Activated effector memory CD4-positive, alpha-beta T cell treated with Interleukin-2 at 50 U/mL for 16 hours (primary cell): ENCODE data around the gene PRL.

ENCODE experiments used
- DNase-seq: peaks from one replicate; pipeline ENCODE4 v3.0.0-alpha.2; 2020

The PRL gene

DNA sequence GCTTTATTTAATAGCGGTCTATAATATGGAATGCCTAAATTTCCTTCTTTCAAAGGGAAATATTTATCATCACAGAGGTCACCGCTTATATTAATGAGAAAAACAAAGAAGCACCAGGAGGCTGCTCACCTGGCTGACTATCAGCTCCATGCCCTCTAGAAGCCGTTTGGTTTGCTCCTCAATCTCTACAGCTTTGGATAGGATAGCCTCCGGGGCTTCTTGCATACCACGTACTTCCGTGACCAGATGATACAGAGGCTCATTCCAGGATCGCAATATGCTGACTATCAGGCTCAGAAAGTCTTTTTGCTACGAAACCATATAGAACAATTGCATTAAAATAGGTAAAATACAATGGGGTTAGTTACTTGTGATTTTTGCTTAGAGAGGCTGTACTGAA is 6.8 kb downstream of the PRL start:
- DNase-seq, result no peak

DNA sequence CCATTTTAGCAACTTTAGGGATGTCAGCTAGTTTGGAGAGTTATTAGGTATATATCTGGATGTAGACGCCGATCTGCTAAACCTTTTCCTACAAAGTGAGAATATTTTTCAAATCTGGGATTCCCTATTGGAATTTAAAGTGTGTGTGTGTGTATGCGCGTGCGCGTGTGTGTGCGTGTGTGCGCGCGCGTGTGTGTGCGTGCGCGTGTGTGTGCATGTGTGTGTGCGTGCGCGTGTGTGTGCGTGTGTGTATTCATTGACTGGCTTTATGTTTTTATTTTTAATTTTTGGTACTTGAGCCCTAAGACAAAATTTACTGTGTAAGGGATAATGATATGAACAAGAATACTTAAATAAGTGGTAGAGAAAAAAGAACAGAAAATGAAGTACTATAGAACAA is 8.1 kb downstream of the PRL start:
- DNase-seq, result no peak

DNA sequence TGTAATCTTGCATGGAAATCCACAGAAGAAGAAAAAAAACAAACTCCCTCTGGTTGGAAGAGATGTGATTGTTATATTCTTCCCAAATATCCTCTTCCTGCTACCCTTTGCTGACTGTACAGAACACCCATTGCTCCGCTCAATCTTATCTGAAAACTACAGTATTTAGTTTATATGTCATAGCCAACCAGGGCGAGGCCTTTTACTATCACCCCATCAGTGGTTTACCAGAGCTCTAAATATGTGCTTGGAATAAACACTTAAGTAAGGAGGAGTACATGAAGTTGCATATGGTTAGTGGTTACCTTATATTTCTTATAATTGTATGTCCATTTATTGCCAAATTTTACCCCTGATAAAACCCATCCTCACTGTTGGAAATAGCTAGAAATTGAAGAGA is 12.2 kb downstream of the PRL start:
- no peak for DNase-seq

DNA sequence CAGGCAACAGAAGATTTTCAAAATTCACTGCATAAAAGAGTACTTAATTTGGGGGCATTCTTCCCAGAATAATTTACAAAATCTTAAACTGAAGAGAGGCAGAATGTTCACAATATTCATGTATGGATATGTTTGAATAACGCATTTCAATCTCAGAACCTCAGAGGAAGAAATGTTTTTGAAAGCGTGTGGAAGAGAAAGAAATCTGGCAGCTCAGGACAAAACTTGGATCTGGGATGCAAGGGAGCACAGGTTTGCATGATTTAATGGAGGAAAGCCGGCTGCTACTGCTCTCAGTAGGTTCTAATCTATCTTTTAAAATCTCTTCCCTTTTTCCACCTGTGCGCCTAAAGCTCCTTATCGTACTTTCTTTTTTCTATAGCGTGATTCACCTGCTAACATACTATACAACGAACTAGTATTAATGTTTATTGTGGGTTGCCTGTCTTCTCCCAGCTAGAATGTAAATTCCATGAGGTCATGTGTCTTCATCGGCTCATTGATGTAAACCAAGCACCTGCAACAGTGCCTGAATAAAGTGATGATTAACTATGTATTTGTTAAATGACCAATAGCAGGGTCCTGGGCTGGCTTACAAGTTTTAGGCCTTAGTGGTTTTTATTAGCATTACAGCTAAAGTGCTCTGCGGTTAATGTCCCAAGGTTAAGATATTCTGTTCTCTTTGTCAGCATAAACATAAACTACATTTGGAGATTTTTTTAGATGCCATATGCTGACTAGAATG is 15.3 kb downstream of the PRL start:
- no peak for DNase-seq

DNA sequence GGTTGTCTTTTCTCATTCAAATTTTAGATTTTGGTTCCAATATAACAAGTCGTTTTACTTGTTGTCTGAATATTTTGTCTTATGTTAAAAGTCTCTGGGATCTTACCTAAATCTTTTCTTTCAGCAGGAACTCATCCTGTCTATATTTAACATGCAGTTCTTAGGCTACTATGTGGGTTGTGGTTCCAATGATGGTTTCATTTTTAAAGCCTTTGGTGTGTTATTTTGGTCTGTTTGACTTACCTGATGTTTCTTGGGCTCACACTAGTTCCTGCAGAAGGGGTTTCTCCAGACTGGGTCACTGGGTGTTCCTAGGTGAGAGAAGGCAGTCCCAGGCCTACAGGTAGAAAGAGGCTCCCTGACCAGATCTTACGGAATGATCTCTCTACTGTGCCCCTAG is 17.4 kb downstream of the PRL start:
- DNase-seq, result no peak

DNA sequence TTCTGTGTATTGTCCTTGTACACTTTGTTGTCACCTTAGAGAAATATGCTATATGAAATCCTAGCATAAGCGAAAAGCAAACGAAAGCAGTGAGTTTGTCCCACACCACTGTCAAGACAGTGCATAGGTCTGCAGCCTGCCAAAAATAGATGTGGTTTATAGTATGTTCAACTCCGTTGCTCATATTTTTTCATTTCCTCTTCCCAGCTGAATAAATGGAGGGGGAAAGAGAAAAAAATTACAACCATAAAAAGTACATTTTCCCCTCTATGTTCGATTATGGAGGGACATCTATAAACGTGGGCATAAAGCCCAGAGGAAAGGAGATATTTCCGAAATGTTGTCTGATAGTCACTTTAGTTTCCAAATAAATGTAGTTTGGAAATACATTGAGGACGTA is 25.8 kb downstream of the PRL start:
- DNase-seq, result no peak

DNA sequence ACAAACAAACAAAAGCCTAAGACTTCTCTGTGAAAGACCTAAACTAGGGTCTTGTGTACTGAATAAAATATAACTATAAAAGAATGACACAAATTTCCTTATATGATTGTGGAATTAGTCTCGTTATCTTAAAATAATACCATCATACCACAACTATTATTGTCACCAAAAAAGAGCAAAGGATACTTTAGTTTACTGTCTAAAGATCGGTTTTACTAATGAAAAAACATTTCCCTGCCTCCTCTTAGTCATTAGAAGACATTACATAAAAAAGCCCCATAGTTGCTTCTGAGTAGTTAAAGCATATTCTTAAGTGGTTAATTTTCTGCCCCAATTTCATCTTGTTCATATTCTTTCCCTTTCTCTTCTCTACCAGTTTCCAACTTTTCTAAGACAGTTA is 33.1 kb downstream of the PRL start:
- DNase-seq, result no peak

DNA sequence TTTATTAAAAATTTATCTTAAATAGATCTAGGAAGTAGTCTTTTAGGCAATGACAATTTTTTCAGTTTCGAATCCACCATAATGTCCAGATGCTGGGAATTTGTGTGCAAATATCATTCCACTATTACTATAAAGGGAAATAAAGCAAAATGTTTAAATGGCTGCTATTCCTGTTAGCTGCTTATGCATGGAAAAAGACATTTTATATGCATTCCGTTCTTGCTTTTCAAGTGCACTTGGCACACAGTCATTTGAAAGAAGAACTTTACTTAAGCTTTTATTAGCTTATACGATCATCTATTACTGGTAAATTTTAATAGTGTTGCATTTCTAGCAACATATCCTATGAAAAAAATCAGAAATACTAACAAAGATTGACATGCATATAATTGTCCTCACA is 42.0 kb downstream of the PRL start:
- DNase-seq, result no peak

DNA sequence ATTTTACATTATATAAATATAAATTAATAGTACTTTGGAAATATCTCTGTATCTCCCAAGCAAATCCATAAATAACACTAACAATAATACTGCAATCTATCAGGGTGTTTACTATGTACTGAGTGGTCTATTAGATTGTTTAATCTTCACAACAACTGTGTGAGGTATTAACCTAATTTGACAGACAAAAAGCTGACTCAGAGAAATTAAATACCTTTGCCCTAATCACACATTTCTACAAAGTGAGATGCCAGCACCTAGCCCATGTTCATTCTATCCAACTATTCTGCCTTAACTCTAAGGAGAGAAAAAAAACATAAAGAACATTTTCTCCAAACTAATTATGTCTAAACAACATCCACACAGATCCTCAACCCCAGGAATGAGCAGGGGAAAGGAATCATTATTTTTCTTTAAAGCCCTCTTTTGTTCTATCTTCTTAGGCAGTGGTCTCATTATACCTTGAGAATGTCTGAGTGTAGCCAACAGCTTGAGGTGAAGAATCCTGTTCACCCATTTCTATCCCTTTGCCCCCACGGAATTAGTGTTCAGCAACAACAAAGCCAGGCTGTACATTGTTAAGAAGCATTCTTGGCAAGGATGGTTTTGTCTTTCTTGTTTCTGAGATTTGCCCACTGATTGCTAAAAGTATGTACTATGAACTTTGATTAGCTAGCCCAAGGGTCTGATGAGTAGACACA is 42.7 kb downstream of the PRL start:
- no peak for DNase-seq

DNA sequence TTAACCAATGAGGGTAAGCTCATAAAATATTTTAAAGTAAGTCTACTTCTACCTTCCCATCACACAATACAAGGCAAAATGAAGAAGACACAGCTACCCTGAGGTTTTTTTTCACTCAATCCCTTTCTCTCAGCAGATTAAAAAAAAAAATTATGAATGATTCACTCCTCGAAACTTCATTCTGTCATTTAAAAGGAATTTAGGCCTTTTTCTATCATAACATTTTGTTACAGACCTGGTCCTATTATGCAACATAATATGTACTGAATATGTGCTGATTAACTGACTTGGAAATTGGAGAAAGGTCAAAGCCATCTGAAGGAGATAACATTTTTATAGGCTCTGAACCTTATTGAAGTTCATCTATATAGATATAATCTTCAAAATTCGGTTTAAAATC is 45.5 kb downstream of the PRL start:
- DNase-seq, result no peak

DNA sequence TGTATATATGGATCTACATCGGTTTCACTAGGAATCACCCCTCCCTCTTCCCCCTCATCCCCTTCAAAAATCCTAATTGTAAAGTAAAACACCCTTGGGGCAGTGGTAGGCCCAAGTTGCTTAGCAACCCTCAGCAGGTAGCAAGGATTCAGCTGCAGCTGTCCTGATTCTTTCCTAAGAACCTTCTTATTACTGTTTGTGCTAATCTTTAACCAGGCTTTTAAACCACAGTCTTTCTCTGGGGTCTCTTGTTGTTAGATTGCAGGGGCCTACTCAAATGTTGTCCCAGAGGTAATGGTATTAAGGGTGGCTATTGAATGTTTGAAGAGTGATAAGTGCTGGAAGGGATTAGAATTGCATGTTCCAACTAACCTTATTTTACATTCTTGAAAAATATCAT is 46.4 kb downstream of the PRL start:
- DNase-seq, result no peak

DNA sequence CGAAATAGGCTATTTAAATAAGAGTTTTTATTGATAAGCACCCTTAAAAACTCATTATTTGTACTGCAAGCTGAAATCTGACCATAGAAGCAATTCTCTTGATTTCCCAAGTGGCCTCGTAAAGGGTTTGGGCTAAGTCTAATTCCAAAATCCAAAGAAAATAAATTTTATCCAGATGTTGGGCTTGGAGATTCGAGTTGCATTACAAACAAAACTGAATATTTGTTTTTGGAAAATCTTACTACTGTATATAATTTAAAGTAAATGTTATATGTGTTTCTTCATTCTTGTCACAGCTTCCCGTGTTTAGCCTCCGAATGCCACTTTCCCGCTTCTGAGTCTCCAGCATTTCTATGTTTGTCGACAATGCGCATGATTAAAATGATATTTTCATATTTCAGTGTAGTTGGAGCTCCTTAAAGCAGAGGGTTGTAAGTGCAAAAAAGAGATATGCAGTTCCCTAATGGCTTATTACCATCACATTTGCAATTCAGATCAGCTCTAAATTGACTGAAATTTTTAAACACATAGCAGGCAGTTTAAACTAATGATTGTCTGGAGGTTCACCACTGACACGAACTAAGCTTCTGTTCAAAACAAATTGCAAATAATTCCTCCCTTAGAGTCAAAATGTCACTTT is 47.0 kb downstream of the PRL start:
- no peak for DNase-seq

DNA sequence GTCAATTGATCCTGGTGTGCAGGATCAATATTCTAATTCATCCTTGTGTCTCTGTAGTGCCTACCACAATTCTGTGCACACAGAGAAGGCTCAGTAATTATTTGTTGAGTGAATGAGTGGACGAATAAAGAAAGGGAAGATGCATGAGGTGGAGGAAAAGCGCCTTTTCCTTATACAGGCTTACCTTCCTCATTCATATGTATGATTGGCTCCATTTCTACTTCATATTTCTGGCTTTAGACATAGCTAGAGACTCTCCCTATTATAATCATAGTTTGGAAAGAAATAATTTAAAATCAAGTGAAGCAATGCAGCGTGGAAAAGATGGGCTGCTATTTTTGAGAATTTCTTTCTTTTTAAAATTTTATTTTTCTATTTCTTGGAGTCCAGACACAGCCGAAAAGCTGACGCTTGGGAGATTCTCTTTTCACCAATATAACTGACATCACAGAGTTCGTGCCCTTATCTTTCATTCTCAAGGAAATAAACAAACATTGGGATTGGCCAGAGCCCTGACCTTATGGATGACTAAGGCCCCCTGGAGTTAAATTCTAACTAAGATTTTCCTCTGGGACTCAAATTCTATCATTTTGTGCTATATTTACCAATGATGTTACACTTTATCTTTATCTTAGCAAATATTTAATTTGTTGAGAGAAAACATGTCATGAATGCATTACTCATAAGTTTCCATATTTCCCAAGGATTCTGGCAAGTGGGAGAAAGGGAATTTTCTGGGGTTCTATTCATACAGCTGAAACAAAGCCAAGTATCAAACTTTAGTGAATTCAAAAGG is 48.1 kb downstream of the PRL start:
- no peak for DNase-seq

DNA sequence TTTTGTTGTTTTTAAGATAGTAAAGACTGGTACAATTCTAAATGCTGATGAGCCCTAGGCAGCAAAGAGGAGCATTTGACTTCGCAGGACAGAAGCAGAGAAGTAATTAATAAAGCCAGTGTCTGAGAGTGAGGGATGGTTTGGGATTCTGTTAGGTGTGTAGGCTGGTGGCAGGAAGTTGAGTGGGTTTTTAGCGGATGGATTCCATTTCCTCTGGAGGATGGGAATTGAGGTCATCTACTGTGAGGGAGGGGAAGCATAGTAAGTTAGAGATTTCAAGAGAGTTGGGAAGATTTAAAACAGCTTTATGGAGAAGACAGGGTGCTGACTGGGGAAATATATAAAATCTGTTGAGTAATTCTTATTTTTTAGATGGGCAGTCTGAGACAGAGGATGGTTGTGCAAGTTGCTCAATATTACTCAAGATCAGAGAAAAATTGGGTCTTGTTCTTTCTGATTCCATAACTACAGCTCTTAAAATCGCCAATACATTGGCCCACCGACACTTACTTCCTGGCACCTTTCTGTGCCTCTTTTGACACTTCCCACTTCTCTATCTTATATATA is 48.8 kb downstream of the PRL start:
- no peak for DNase-seq

DNA sequence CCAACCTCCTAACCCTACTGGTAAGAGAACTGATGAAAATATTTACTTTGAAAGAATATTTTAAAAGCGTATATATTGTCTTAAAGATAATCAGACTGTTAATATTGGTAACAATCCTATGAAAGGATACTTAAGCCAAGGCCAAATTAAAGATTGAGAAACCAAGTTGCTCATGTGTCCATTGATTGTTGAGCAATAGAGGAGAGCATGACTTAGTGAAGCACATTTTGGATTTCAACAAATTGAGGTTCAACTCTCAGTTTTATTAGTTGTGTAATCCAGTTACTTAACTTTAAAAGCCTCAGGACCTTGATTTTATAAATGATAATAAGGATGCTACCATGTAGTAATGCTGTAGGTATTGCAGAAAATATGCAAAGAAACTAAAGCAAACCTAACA is 56.8 kb downstream of the PRL start:
- no peak for DNase-seq

DNA sequence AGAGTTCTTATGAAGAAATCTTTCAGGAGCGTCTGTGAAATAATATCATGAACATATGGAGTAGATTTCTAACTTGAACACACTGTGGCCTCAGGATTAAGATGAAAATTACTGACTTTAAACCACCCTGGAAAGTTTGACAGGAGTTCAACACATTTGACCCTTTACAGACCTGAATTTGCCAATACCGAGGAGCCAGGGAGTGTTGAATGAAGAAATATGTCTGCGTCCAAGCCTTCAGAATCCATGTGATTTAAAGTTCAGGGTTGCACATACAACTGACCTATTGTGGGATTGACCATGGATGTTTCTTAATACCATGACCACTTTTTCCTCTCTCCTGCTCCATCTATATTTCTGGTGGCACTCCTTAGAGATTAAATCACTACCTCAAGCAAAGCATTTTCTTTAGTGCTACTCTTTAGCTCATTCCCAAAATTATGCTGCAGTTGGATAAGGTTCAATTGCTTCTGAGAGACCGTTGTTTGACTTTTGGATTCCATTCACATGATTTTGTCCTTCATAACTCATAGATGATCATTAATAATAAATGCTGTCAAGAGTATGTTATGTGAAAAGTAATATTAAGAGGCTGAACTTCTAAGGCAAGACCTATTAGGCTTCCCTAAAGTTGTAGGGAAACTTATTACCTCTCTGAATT is 57.4 kb downstream of the PRL start:
- DNase-seq, result no peak

DNA sequence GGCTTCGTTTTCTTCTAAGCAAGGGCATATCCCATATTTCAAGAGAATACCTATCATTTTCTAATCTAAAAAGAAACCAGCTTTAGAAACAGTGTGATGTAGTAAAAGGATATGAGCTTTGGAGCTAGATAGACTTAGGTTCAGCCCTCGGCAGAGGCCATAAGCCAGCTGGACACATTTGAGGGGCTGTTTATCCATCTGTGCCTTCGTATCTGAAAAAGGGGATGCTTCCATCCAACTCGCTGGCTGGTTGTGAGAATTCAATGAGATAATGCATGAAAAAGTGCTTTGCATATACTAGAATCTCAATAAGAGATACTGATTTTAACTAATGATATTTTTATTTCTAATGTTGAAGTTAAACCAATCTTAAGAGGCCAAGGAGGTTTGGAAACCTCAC is 58.0 kb downstream of the PRL start:
- DNase-seq, result no peak

DNA sequence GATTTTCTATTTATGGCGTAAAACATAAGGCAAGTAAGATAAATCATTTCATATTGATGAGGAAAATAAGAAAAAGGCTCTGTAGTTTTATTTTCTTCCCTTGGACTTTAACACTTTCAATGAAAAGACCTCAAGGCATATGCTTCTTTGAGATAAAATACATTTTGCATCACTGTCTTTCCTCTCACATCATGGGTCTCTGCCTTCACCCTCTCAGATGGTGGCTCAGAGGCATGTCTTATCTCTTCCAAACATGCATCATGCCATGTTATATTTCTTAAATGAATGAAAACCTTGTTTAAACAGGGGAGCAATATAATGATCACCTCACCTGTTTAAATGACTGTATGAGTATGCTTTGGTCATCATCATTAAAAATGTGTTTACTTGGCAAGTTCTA is 59.3 kb downstream of the PRL start:
- no peak for DNase-seq
